Mesangial cell (primary cell): ENCODE measurements around the gene SCYL2. TPM values are rescaled to one million over a fixed set of nuclear protein-coding genes. Genes with fewer than 3 reads are reported as not detected.

Experiments used
- total RNA-seq: library from RNA; depleted of rRNA; stranded (reverse); fragments of >200 nt; gene quantifications from 2 replicates; pipeline ENCODE4 v1.2.3, GENCODE V29; 2015

Gene SCYL2, protein sequence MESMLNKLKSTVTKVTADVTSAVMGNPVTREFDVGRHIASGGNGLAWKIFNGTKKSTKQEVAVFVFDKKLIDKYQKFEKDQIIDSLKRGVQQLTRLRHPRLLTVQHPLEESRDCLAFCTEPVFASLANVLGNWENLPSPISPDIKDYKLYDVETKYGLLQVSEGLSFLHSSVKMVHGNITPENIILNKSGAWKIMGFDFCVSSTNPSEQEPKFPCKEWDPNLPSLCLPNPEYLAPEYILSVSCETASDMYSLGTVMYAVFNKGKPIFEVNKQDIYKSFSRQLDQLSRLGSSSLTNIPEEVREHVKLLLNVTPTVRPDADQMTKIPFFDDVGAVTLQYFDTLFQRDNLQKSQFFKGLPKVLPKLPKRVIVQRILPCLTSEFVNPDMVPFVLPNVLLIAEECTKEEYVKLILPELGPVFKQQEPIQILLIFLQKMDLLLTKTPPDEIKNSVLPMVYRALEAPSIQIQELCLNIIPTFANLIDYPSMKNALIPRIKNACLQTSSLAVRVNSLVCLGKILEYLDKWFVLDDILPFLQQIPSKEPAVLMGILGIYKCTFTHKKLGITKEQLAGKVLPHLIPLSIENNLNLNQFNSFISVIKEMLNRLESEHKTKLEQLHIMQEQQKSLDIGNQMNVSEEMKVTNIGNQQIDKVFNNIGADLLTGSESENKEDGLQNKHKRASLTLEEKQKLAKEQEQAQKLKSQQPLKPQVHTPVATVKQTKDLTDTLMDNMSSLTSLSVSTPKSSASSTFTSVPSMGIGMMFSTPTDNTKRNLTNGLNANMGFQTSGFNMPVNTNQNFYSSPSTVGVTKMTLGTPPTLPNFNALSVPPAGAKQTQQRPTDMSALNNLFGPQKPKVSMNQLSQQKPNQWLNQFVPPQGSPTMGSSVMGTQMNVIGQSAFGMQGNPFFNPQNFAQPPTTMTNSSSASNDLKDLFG
- total RNA-seq, result 17.4 and 22.6 TPM in 2 replicates

DNA sequence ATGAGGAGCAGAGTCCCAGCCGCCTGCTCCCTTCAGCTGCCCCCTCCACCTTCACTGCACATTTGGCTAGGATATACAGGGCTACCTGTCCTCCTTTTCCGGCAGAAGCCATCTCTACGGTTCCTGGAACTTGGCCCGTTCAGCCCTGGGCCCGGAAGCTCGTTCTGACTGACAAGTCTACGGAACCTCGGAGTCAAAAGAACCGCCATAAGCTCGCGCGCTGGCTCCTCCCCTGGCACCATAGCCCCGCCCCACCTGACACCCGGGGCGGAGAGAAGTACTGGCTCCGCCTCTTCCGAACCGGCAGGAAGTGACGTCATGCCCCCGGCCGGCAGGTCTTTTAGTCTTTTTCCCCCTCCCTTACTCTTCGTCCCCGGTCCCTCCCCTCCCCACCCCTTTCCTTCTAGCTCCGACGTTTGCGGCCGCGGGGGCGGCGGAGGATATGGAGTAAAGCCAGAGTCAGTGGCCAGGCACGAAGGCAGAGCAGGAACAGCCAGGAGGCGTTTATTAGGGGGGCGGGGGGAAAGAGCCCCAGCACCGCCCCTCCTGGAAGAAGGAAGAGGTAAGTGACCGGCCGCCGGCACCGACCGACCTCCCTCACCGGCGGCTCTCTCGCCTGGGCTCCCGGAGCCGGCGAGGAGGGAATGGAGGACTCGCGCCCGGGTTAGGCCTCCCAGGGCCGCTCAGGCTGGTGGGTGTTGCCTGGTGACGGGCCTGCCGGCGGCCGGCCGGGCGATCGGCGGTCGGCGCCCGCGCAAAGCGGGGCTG, at the start of gene SCYL2, which contains the start of gene DEPDC4:
Gene SCYL2, plus strand, starts transcription at position 343 of the 768 bp plus-strand sequence. CDS start 15,794 bp downstream, outside the sequence.
Gene DEPDC4, minus strand, starts transcription at position 245 of the 768 bp plus-strand sequence. Its CDS starts 3 bp downstream, at position 242.

DNA sequence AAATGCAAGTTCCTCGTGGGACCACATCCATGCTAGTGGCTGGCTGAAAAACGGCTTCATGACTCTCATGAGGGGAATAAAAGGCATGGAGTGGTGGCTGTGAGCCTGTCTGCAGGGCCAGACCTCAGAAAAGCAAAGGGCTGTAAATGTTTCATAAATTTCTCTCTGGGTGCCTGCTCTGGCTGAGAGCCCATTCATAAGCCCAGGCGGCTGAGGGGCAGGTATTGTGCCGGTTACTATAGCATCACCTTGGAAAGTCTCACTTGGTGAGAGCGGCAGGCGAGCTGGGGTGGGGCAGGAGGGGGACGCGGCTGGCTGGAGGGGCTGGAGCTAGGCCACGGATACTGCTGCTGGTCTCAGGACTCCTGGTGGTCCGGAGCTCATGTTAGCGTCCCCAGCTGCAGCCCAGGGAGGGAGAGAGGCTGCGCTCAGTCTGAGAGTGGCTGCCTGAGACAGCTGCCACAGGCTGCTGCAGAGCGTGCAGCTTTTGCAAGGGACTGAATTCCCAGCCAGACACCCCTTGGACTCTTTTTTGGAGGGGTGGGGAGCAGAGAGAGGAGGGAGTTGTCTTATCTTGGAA, 89.8 kb downstream of the SCYL2 start, which contains the start of gene SLC17A8:
Gene SLC17A8, plus strand, starts transcription at position 431 of the 580 bp plus-strand sequence. CDS start 318 bp downstream, outside the sequence.

Other genes with a start within 250 kb of the SCYL2 start
- 12.4 and 17.8 TPM in 2 replicates for gene BLTP3B, start 124.3 kb upstream of the SCYL2 start, total RNA-seq
- gene ACTR6, start 66.4 kb upstream of the SCYL2 start, total RNA-seq, result 6.4 and 8.0 TPM in 2 replicates
- gene DEPDC4, start 98 bp upstream of the SCYL2 start, total RNA-seq, result 0.49 TPM in 1 of 2 replicates, not detected in the other
- gene SLC17A8, start 89.9 kb downstream of the SCYL2 start, total RNA-seq, result not detected in 2 replicates
- gene NR1H4, start 206.7 kb downstream of the SCYL2 start, total RNA-seq, result 1.0 TPM in 1 of 2 replicates, not detected in the other